ENCODE data around the gene TIAM2. TPM values are rescaled to one million over a fixed set of nuclear protein-coding genes. Genes with fewer than 3 reads are reported as not detected.

Gene TIAM2
- total and polyA plus RNA-seq, 12 donors = 4.0 to 24.7 (median 8.8) TPM

DNA sequence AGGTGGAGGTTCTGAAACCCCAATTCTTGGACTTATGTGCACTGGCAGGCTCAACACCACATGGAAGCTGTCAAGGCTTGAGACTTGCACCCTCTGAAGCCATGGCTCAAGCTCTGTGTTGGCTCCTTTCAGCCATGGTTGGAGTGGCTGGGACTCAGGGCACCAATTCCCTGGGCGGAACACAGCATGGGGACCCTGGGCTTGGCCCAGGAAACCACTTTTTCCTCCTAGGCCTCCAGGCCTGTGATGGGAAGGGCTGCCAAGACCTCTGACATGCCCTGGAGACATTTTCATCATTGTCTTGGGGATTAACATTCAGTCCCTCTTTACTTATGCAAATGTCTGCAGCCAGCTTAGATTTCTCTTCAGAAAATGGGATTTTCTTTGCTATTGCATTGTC lies 242.5 kb downstream of the TIAM2 start:
- H3K27me3 ChIP-seq = no peaks in the 10 kb centered on the region
- no peak overlapping the region for H3K4me3 ChIP-seq
- no peak overlapping the region for H3K27ac ChIP-seq
- no peak for DNase-seq
- no peaks in the 10 kb centered on the region for H3K36me3 ChIP-seq (replicated peaks in 1 of 2)
- no peaks in the 10 kb centered on the region for H3K4me1 ChIP-seq (replicated peaks in 1 of 2)
- TF ChIP-seq CTCF (IDR thresholded peaks at IDR 0.05) (no peak), POLR2A (IDR thresholded peaks at IDR 0.05) (no peak)
- 97 to 100% (median 100%) methylated on average over 1 of the region's 1 CpG; no CpG with 5 or more reads in 1 of the 4 donors for WGBS, 4 donors
- intact Hi-C loops (cut with DNase I) = no loop called here
- H3K9me3 ChIP-seq (replicated peaks in 1 of 3) = no peaks in the 10 kb centered on the region

GRCh38 chr6:155240905-155241600 lies 245.9 kb downstream of the TIAM2 start:
- H3K36me3 ChIP-seq (replicated peaks in 1 of 2) = no peaks in the 10 kb centered on the region
- intact Hi-C loops (cut with DNase I) = no loop called here
- H3K4me3 ChIP-seq = no peak overlapping the region
- TF ChIP-seq POLR2A (IDR thresholded peaks at IDR 0.05) (no peak), CTCF (IDR thresholded peaks at IDR 0.05) (no peak)
- no peaks in the 10 kb centered on the region for H3K4me1 ChIP-seq (replicated peaks in 1 of 2)
- H3K27ac ChIP-seq = no peak overlapping the region
- H3K27me3 ChIP-seq = no peaks in the 10 kb centered on the region
- DNase-seq = no peak
- 92 to 96% (median 95%) methylated on average over 19 of the region's 19 CpGs for WGBS, 4 donors
- no peaks in the 10 kb centered on the region for H3K9me3 ChIP-seq (replicated peaks in 1 of 3)

DNA sequence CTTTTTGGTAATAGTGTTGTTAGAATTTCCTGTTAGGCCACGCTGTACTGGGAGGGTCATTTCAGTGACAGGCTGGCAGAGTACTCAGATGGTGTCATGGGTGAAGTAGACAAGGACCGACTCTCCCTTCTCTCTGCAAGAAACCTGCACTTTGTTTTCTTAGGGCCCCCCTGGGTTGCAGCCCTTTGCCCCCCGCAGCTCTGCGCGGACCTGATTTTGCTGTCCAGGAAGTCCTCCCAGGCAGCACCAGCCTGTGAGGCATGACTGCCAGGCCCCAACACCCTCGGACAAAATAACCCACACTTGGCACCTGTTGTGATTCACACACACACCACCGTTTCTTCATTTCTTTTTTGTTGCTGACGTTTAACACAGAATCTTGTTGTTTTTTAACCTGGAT lies 246.9 kb downstream of the TIAM2 start:
- H3K27ac ChIP-seq = no peak overlapping the region
- intact Hi-C loops (cut with DNase I) = no loop called here
- H3K4me3 ChIP-seq = no peak overlapping the region
- no peaks in the 10 kb centered on the region for H3K27me3 ChIP-seq
- 81 to 90% (median 88%) methylated on average over 6 to 8 of the region's 8 CpGs for WGBS, 4 donors
- peak in 1 of 7 donors; percentile 35 for DNase-seq
- no peaks in the 10 kb centered on the region for H3K9me3 ChIP-seq (replicated peaks in 1 of 3)
- no peak for TF ChIP-seq CTCF (IDR thresholded peaks at IDR 0.05)
- TF ChIP-seq POLR2A (IDR thresholded peaks at IDR 0.05) = no peak
- H3K36me3 ChIP-seq (replicated peaks in 1 of 2) = no peaks in the 10 kb centered on the region
- H3K4me1 ChIP-seq (replicated peaks in 1 of 2) = no peaks in the 10 kb centered on the region

GRCh38 chr6:155244434-155244833 lies 249.3 kb downstream of the TIAM2 start:
- intact Hi-C loops (cut with DNase I) = no loop called here
- no peak for TF ChIP-seq CTCF (IDR thresholded peaks at IDR 0.05)
- TF ChIP-seq POLR2A (IDR thresholded peaks at IDR 0.05) = no peak
- DNase-seq = no peak
- Histone ChIP-seq H3K27me3 (no peaks in the 10 kb centered on the region), H3K36me3 (replicated peaks in 1 of 2) (no peaks in the 10 kb centered on the region), H3K27ac (no peak overlapping the region), H3K4me1 (replicated peaks in 1 of 2) (no peaks in the 10 kb centered on the region), H3K9me3 (replicated peaks in 1 of 3) (no peaks in the 10 kb centered on the region), H3K4me3 (no peak overlapping the region)
- WGBS, 4 donors = 90 to 93% (median 91%) methylated on average over 4 of the region's 4 CpGs

Data from adrenal gland (tissue), 12 donors.